Cardiac muscle cell (in vitro differentiated cells and primary cell): ENCODE results near the gene TCTN1. TPM values are rescaled to one million over a fixed set of nuclear protein-coding genes. Genes with fewer than 3 reads are reported as not detected.

Experiments used
- DNase-seq, 2 donors: peaks; one replicate each; pipeline versions ENCODE4 v3.0.0 to v3.0.0-alpha.2; 2010 to 2017; ENCODE audit warnings: low read depth in 1 of 2, low spot score in 1 of 2
- H3K27ac ChIP-seq: fragments of 200-600 bp; sonication (generic); 2 replicates; pipeline ENCODE4 v1.5.1; 2016
- H3K27me3 ChIP-seq: fragments of 200-600 bp; sonication (generic); 2 replicates; pipeline ENCODE4 v1.6.0; 2016; ENCODE audit warnings: control low read depth
- H3K36me3 ChIP-seq: fragments of 200-600 bp; sonication (generic); 2 replicates; pipeline ENCODE4 v1.5.1; 2016; ENCODE audit warnings: control low read depth
- H3K4me1 ChIP-seq: fragments of 200-600 bp; sonication (generic); 2 replicates; pipeline ENCODE4 v1.8.1; 2017; ENCODE audit warnings: low read depth, mild to moderate bottlenecking, mixed run types
- H3K4me3 ChIP-seq: fragments of 200-600 bp; sonication (generic); 2 replicates; pipeline ENCODE4 v1.5.1; 2016; ENCODE audit warnings: mild to moderate bottlenecking
- H3K9me3 ChIP-seq: fragments of 200-600 bp; sonication (generic); 2 replicates; pipeline ENCODE4 v1.5.1; 2017; ENCODE audit warnings: low read depth, mild to moderate bottlenecking, control low read depth
- polyA plus RNA-seq: library from polyadenylated mRNA; unstranded; fragments of >200 nt; fragmentation: Nextera tagmentation; extraction: Ambion mirVana; gene quantifications from 2 replicates; pipeline ENCODE4 v1.2.1, GENCODE V29; 2016
- total RNA-seq: library from RNA; depleted of rRNA; stranded (reverse); fragments of >200 nt; gene quantifications from 2 replicates; pipeline ENCODE4 v1.2.3, GENCODE V29; 2016
- TF ChIP-seq, protein P1 (sequence below): IDR thresholded peaks from 2 replicates; pipeline ENCODE4 v1.5.1; 2012; ENCODE audit warnings: low read depth, mild to moderate bottlenecking, low read length

TCTN1 gene
- total and polyA plus RNA-seq, 2 experiments from 2014 or later, result 49.1 to 54.1 TPM

DNA sequence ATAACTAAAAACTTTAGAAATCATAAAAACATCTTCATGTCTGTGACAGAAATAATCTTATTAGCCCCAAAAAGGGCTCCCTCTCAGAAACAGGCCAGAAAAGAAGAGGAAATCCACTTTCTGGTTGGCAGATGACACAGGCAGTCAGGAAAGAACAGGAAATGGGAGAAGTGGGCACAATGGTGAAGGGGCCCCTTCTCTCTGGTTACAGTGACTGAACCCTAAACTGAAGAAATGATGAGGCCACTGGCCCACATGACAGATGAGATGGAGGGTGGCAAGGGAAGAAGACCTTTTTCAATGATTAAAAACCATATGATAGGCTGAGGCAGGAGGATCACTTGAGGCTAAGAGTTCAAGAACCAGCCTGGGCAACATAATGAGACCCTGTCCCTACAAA is 21.1 kb downstream of the TCTN1 start:
- TF ChIP-seq, protein P1, sequence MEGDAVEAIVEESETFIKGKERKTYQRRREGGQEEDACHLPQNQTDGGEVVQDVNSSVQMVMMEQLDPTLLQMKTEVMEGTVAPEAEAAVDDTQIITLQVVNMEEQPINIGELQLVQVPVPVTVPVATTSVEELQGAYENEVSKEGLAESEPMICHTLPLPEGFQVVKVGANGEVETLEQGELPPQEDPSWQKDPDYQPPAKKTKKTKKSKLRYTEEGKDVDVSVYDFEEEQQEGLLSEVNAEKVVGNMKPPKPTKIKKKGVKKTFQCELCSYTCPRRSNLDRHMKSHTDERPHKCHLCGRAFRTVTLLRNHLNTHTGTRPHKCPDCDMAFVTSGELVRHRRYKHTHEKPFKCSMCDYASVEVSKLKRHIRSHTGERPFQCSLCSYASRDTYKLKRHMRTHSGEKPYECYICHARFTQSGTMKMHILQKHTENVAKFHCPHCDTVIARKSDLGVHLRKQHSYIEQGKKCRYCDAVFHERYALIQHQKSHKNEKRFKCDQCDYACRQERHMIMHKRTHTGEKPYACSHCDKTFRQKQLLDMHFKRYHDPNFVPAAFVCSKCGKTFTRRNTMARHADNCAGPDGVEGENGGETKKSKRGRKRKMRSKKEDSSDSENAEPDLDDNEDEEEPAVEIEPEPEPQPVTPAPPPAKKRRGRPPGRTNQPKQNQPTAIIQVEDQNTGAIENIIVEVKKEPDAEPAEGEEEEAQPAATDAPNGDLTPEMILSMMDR, result no peak
- no peaks in the 10 kb centered on the region for H3K27me3 ChIP-seq
- no peak for DNase-seq
- H3K36me3 ChIP-seq, result peaks cover 7% of the 10 kb centered on the region
- H3K4me3 ChIP-seq, result no peak overlapping the region
- H3K27ac ChIP-seq, result no peak overlapping the region
- no peaks in the 10 kb centered on the region for H3K9me3 ChIP-seq
- peaks cover 7% of the 10 kb centered on the region for H3K4me1 ChIP-seq

DNA sequence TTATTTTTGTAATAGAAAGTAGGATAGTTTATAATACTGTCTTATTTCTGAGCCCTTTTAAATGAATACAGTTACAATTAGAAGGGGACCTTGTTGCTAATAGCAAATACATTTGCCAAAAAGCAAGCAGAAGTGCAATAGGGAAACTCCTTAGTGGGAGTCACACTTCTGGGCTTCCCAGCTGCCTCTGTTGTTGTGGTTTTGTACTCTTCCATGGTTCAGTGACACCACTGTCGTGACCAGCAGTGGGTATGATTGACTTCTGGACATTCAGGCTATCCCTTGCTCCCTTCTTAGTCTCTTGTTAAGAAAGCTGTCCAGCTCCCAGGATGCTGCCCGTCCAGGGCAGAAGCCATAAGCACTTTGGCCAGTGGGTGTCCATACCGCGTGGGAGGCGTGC is 22.6 kb downstream of the TCTN1 start:
- Histone ChIP-seq H3K4me3 (no peak overlapping the region), H3K36me3 (peaks cover 7% of the 10 kb centered on the region), H3K4me1 (peaks cover 21% of the 10 kb centered on the region), H3K27ac (no peak overlapping the region), H3K27me3 (no peaks in the 10 kb centered on the region), H3K9me3 (no peaks in the 10 kb centered on the region)
- DNase-seq, result no peak
- TF ChIP-seq, protein P1, result no peak

GRCh38 chr12:110637869-110638441 is 24.0 kb downstream of the TCTN1 start:
- TF ChIP-seq, protein P1, result no peak
- Histone ChIP-seq H3K4me3 (no peak overlapping the region), H3K27ac (no peak overlapping the region), H3K27me3 (no peaks in the 10 kb centered on the region), H3K4me1 (peaks cover 21% of the 10 kb centered on the region), H3K9me3 (no peaks in the 10 kb centered on the region), H3K36me3 (peaks cover 5% of the 10 kb centered on the region)
- DNase-seq, result no peak

- no peak overlapping the region for H3K4me3 ChIP-seq
- no peak overlapping the region for H3K27ac ChIP-seq
- DNase-seq, result no peak
- H3K4me1 ChIP-seq, result peaks cover 21% of the 10 kb centered on the region
- no peaks in the 10 kb centered on the region for H3K9me3 ChIP-seq
- peaks cover 3% of the 10 kb centered on the region for H3K36me3 ChIP-seq
- TF ChIP-seq, protein P1, result no peak
- H3K27me3 ChIP-seq, result no peaks in the 10 kb centered on the region
These were observed 24.9 kb downstream of the TCTN1 start for GRCh38 chr12:110638796-110639195.

- no peak overlapping the region for H3K4me3 ChIP-seq
- TF ChIP-seq, protein P1, result no peak
- peak in 1 of 2 donors; percentile 61 for DNase-seq
These were observed 25.6 kb downstream of the TCTN1 start for GRCh38 chr12:110639336-110640141.

More at GRCh38 chr12:110639336-110640141, 25.6 kb downstream of the TCTN1 start:
- Histone ChIP-seq H3K4me1 (peaks cover 21% of the 10 kb centered on the region), H3K36me3 (no peaks in the 10 kb centered on the region), H3K27ac (no peak overlapping the region), H3K9me3 (no peaks in the 10 kb centered on the region), H3K27me3 (no peaks in the 10 kb centered on the region)
